ENCODE results near the gene CNRIP1. TPM values are rescaled to one million over a fixed set of nuclear protein-coding genes. Genes with fewer than 3 reads are reported as not detected.

CNRIP1 gene
- total RNA-seq, 4 donors from 2014 or later, result 30.2 to 58.1 (median 40.6) TPM

GRCh38 chr2:68293024-68293423 lies 26.7 kb downstream of the CNRIP1 start:
- no peak for DNase-seq
- Histone ChIP-seq H3K4me3 (no peak overlapping the region), H3K4me1 (peaks cover 0 to 8% of the 10 kb centered on the region in 2 donors), H3K27ac (no peak overlapping the region), H3K36me3 (no peaks in the 10 kb centered on the region), H3K9me3 (no peaks in the 10 kb centered on the region), H3K27me3 (no peaks in the 10 kb centered on the region)
- intact Hi-C loops (cut with DNase I; ENCODE audit: low total_unique reads), result no loop called here
- TF ChIP-seq CTCF (IDR thresholded peaks at IDR 0.05) (no peak), POLR2A (IDR thresholded peaks at IDR 0.05) (no peak)

GRCh38 chr2:68292108-68292710 lies 27.5 kb downstream of the CNRIP1 start:
- H3K4me3 ChIP-seq, result no peak overlapping the region
- TF ChIP-seq CTCF (IDR thresholded peaks at IDR 0.05), result peak; percentile 38 to 68 (median 57)
- TF ChIP-seq POLR2A (IDR thresholded peaks at IDR 0.05), result no peak
- H3K9me3 ChIP-seq, result no peaks in the 10 kb centered on the region
- intact Hi-C loops (cut with DNase I; ENCODE audit: low total_unique reads), result no loop called here
- H3K36me3 ChIP-seq, result no peaks in the 10 kb centered on the region
- H3K27me3 ChIP-seq, result no peaks in the 10 kb centered on the region
- no peak for DNase-seq
- peaks cover 0 to 8% of the 10 kb centered on the region in 2 donors for H3K4me1 ChIP-seq
- no peak overlapping the region for H3K27ac ChIP-seq

- Histone ChIP-seq H3K9me3 (no peaks in the 10 kb centered on the region), H3K4me3 (no peak overlapping the region), H3K27ac (peak overlapping the region in 1 of 2 donors; percentile 2), H3K36me3 (no peaks in the 10 kb centered on the region), H3K27me3 (no peaks in the 10 kb centered on the region), H3K4me1 (peaks cover 0 to 8% of the 10 kb centered on the region in 2 donors)
- intact Hi-C loops (cut with DNase I; ENCODE audit: low total_unique reads), result no loop called here
- TF ChIP-seq CTCF (IDR thresholded peaks at IDR 0.05), result no peak
- TF ChIP-seq POLR2A (IDR thresholded peaks at IDR 0.05), result no peak
- no peak for DNase-seq
These were observed 28.4 kb downstream of the CNRIP1 start for GRCh38 chr2:68291314-68291713.

GRCh38 chr2:68290901-68291300 lies 28.8 kb downstream of the CNRIP1 start:
- DNase-seq, result no peak
- no peak for TF ChIP-seq CTCF (IDR thresholded peaks at IDR 0.05)
- TF ChIP-seq POLR2A (IDR thresholded peaks at IDR 0.05), result no peak
- H3K36me3 ChIP-seq, result no peaks in the 10 kb centered on the region
- no peak overlapping the region for H3K4me3 ChIP-seq
- no peaks in the 10 kb centered on the region for H3K27me3 ChIP-seq
- H3K9me3 ChIP-seq, result no peaks in the 10 kb centered on the region
- H3K27ac ChIP-seq, result no peak overlapping the region
- intact Hi-C loops (cut with DNase I; ENCODE audit: low total_unique reads), result no loop called here
- peaks cover 0 to 8% of the 10 kb centered on the region in 2 donors for H3K4me1 ChIP-seq

GRCh38 chr2:68287580-68288441 lies 31.9 kb downstream of the CNRIP1 start:
- Histone ChIP-seq H3K4me3 (no peak overlapping the region), H3K4me1 (peaks cover 0 to 13% of the 10 kb centered on the region in 2 donors), H3K27me3 (no peaks in the 10 kb centered on the region), H3K36me3 (no peaks in the 10 kb centered on the region), H3K9me3 (no peaks in the 10 kb centered on the region), H3K27ac (peak overlapping the region; percentile 12 to 64)
- TF ChIP-seq CTCF (IDR thresholded peaks at IDR 0.05) (no peak), POLR2A (IDR thresholded peaks at IDR 0.05) (no peak)
- DNase-seq, result peak; percentile 26 to 40
- intact Hi-C loops (cut with DNase I; ENCODE audit: low total_unique reads), result no loop called here
